Astrocyte (in vitro differentiated cells and primary cell): ENCODE data around the gene PAGE3. TPM values are rescaled to one million over a fixed set of nuclear protein-coding genes. Genes with fewer than 3 reads are reported as not detected.

Experiments
- DNase-seq: peaks from one replicate; pipeline ENCODE4 v3.0.0-alpha.2; 2010; ENCODE audit warnings: low read depth
- FAIRE-seq: peaks from 2 replicates; lab custom pipeline; 2011; peaks lifted over from hg19 to GRCh38; lab: Jason Lieb, UNC
- H2AFZ ChIP-seq: 2 replicates; pipeline ENCODE4 v1.6.0; 2012; ENCODE audit warnings: low read depth, low read length, inconsistent platforms
- H3K27ac ChIP-seq: 2 replicates; pipeline ENCODE4 v1.5.1; 2011; ENCODE audit warnings: low read depth, low read length, inconsistent platforms
- H3K27me3 ChIP-seq: 2 replicates; pipeline ENCODE4 v1.6.0; 2011; ENCODE audit warnings: low read length, inconsistent platforms; ENCODE audit not compliant: insufficient read depth
- H3K36me3 ChIP-seq: 2 replicates; pipeline ENCODE4 v1.5.1; 2011; ENCODE audit warnings: low read length, inconsistent platforms; ENCODE audit not compliant: insufficient read depth
- H3K4me1 ChIP-seq: 2 replicates; pipeline ENCODE4 v1.5.1; 2011; ENCODE audit warnings: low read length, inconsistent platforms; ENCODE audit not compliant: insufficient read depth
- H3K4me2 ChIP-seq: 2 replicates; pipeline ENCODE4 v1.6.0; 2012; ENCODE audit warnings: low read length, inconsistent platforms
- H3K4me3 ChIP-seq: 2 replicates; pipeline ENCODE4 v1.5.1; 2011; ENCODE audit warnings: low read depth, mild to moderate bottlenecking, low read length, inconsistent platforms; ENCODE audit not compliant: insufficient read depth
- H3K79me2 ChIP-seq: 2 replicates; pipeline ENCODE4 v1.6.0; 2012; ENCODE audit warnings: mild to moderate bottlenecking, low read length, inconsistent platforms; ENCODE audit not compliant: insufficient read depth
- H3K9ac ChIP-seq: 2 replicates; pipeline ENCODE4 v1.6.0; 2012; ENCODE audit warnings: mild to moderate bottlenecking, low read length, inconsistent platforms
- H3K9me3 ChIP-seq: 2 replicates; pipeline ENCODE4 v1.5.1; 2012; ENCODE audit warnings: low read depth, mild to moderate bottlenecking, low read length, inconsistent platforms; ENCODE audit not compliant: insufficient read depth
- H4K20me1 ChIP-seq: 2 replicates; pipeline ENCODE4 v1.6.0; 2012; ENCODE audit warnings: low read length, inconsistent platforms; ENCODE audit not compliant: insufficient read depth
- H3K27ac Mint-ChIP-seq: one replicate; pipeline ENCODE4 v1.8.0; 2021; ENCODE audit warnings: mild to moderate bottlenecking, mixed read lengths; ENCODE audit not compliant: unreplicated experiment
- H3K27me3 Mint-ChIP-seq: one replicate; pipeline ENCODE4 v1.8.0; 2021; ENCODE audit warnings: low read depth, mixed read lengths; ENCODE audit not compliant: unreplicated experiment
- H3K36me3 Mint-ChIP-seq: one replicate; pipeline ENCODE4 v1.8.0; 2021; ENCODE audit warnings: low read depth, mixed read lengths; ENCODE audit not compliant: unreplicated experiment
- H3K4me1 Mint-ChIP-seq: one replicate; pipeline ENCODE4 v1.8.0; 2021; ENCODE audit warnings: low read depth, mixed read lengths; ENCODE audit not compliant: unreplicated experiment
- H3K4me3 Mint-ChIP-seq: one replicate; pipeline ENCODE4 v1.8.0; 2021; ENCODE audit warnings: mild to moderate bottlenecking, moderate library complexity, mixed read lengths; ENCODE audit not compliant: unreplicated experiment
- H3K9me3 Mint-ChIP-seq: one replicate; pipeline ENCODE4 v1.8.0; 2021; ENCODE audit warnings: mild to moderate bottlenecking, mixed read lengths; ENCODE audit not compliant: unreplicated experiment
- EZH2 ChIP-seq: IDR thresholded peaks from 2 replicates; pipeline ENCODE4 v1.6.1; 2012; ENCODE audit warnings: mild to moderate bottlenecking, low read length, inconsistent platforms; ENCODE audit not compliant: insufficient read depth
- total RNA-seq: library from RNA; stranded (reverse); gene quantifications from 2 replicates; pipeline ENCODE4 v1.2.1, GENCODE V29; 2021
- TF ChIP-seq, protein P1 (sequence below): IDR thresholded peaks from 2 replicates; pipeline ENCODE4 v1.5.1; 2011; ENCODE audit warnings: low read depth, mild to moderate bottlenecking, inconsistent platforms, low read length, moderate library complexity; ENCODE audit not compliant: insufficient read depth

The PAGE3 gene
- total RNA-seq, 1 donor from 2014 or later: not detected

- H3K27ac ChIP-seq: no peak overlapping the region
- no peak for FAIRE-seq
- Mint-ChIP-seq H3K36me3 (no peaks in the 10 kb centered on the region), H3K4me1 (no peaks in the 10 kb centered on the region), H3K9me3 (no peaks in the 10 kb centered on the region), H3K27ac (no peak overlapping the region), H3K27me3 (no peaks in the 10 kb centered on the region), H3K4me3 (no peak overlapping the region)
- H3K4me1 ChIP-seq: no peaks in the 10 kb centered on the region
- no peaks in the 10 kb centered on the region for H3K9me3 ChIP-seq
- no peak for DNase-seq
- no peaks in the 10 kb centered on the region for H3K36me3 ChIP-seq
- no peak overlapping the region for H3K9ac ChIP-seq
- no peak for TF ChIP-seq EZH2
- TF ChIP-seq, protein P1, sequence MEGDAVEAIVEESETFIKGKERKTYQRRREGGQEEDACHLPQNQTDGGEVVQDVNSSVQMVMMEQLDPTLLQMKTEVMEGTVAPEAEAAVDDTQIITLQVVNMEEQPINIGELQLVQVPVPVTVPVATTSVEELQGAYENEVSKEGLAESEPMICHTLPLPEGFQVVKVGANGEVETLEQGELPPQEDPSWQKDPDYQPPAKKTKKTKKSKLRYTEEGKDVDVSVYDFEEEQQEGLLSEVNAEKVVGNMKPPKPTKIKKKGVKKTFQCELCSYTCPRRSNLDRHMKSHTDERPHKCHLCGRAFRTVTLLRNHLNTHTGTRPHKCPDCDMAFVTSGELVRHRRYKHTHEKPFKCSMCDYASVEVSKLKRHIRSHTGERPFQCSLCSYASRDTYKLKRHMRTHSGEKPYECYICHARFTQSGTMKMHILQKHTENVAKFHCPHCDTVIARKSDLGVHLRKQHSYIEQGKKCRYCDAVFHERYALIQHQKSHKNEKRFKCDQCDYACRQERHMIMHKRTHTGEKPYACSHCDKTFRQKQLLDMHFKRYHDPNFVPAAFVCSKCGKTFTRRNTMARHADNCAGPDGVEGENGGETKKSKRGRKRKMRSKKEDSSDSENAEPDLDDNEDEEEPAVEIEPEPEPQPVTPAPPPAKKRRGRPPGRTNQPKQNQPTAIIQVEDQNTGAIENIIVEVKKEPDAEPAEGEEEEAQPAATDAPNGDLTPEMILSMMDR: no peak
- H3K4me3 ChIP-seq: no peak overlapping the region
- H3K79me2 ChIP-seq: no peaks in the 10 kb centered on the region
- no peak overlapping the region for H3K4me2 ChIP-seq
- no peaks in the 10 kb centered on the region for H4K20me1 ChIP-seq
- no peaks in the 10 kb centered on the region for H3K27me3 ChIP-seq
- no peak overlapping the region for H2AFZ ChIP-seq
Measured at GRCh38 chrX:55279832-55280231, 15.1 kb upstream of the PAGE3 start.

DNA sequence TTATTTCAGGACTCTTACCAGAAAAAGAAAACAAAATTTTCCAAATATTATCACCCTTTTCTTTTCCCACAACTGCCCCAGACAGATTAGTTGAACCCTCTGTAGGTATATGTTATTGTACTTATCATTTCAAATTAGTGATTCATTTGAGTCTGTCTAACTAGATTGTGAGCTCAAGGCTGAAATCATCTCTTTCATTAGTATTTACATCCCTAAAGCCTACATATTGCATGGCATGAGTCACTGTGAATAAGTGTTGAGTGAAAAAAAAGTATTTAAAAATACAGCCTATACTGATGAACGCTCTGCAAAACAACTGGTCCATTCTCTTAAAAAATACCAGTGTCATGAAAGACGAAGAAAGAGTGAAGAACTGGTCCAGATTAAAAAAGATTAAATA lies 3.9 kb downstream of the PAGE3 start:
- Histone ChIP-seq H3K4me3 (no peak overlapping the region), H3K4me2 (no peak overlapping the region), H3K79me2 (no peaks in the 10 kb centered on the region), H3K9ac (no peak overlapping the region), H3K27me3 (no peaks in the 10 kb centered on the region), H3K9me3 (no peaks in the 10 kb centered on the region), H4K20me1 (no peaks in the 10 kb centered on the region), H3K4me1 (no peaks in the 10 kb centered on the region), H2AFZ (no peak overlapping the region), H3K36me3 (no peaks in the 10 kb centered on the region), H3K27ac (no peak overlapping the region)
- Mint-ChIP-seq H3K36me3 (no peaks in the 10 kb centered on the region), H3K27ac (no peak overlapping the region), H3K4me3 (no peak overlapping the region), H3K4me1 (no peaks in the 10 kb centered on the region), H3K27me3 (no peaks in the 10 kb centered on the region), H3K9me3 (no peaks in the 10 kb centered on the region)
- FAIRE-seq (peak; percentile 88), DNase-seq (no peak)
- TF ChIP-seq, protein P1: no peak
- TF ChIP-seq EZH2: no peak

- no peaks in the 10 kb centered on the region for H3K9me3 Mint-ChIP-seq
Measured at GRCh38 chrX:55253528-55253927, 11.2 kb downstream of the PAGE3 start.

More at GRCh38 chrX:55253528-55253927, 11.2 kb downstream of the PAGE3 start:
- no peak for DNase-seq
- Histone ChIP-seq H4K20me1 (no peaks in the 10 kb centered on the region), H3K4me3 (no peak overlapping the region), H3K9me3 (no peaks in the 10 kb centered on the region), H3K4me2 (no peak overlapping the region), H2AFZ (no peak overlapping the region), H3K27me3 (no peaks in the 10 kb centered on the region), H3K27ac (no peak overlapping the region), H3K79me2 (no peaks in the 10 kb centered on the region), H3K4me1 (no peaks in the 10 kb centered on the region), H3K36me3 (no peaks in the 10 kb centered on the region), H3K9ac (no peak overlapping the region)
- peak; percentile 64 for FAIRE-seq
- H3K4me3 Mint-ChIP-seq: no peak overlapping the region
- H3K27ac Mint-ChIP-seq: no peak overlapping the region
- TF ChIP-seq, protein P1: no peak
- TF ChIP-seq EZH2: no peak
- H3K4me1 Mint-ChIP-seq: no peaks in the 10 kb centered on the region
- H3K36me3 Mint-ChIP-seq: no peaks in the 10 kb centered on the region
- H3K27me3 Mint-ChIP-seq: no peaks in the 10 kb centered on the region
